ENCODE results near the gene FAM3B.

FAM3B gene

DNA sequence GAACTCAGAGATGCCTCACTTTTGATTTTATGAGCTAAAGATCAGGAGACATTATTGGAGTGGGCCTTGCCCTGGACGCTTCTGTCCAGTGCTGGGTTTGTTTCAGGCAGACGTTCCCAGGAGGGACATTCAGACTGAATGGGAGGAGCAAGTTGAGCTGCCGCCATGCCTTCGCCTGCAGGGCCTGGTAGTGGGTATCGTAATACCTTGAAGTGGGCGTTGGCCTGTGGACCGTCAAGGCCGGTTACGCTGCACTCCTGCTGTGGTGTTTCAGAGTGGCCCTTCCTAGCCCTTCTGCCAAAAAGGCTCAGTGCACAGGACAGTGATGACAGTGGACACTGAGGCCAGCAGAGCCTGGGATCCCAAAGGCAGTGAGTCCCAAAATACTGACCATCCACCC lies 1.6 kb downstream of the FAM3B start:
- no peak for DNase-seq (ENCODE audit: low read depth in 2 of 2)

- DNase-seq (ENCODE audit: low read depth in 2 of 2): no peak
These were observed 2.7 kb downstream of the FAM3B start for GRCh38 chr21:41319273-41319672.

DNA sequence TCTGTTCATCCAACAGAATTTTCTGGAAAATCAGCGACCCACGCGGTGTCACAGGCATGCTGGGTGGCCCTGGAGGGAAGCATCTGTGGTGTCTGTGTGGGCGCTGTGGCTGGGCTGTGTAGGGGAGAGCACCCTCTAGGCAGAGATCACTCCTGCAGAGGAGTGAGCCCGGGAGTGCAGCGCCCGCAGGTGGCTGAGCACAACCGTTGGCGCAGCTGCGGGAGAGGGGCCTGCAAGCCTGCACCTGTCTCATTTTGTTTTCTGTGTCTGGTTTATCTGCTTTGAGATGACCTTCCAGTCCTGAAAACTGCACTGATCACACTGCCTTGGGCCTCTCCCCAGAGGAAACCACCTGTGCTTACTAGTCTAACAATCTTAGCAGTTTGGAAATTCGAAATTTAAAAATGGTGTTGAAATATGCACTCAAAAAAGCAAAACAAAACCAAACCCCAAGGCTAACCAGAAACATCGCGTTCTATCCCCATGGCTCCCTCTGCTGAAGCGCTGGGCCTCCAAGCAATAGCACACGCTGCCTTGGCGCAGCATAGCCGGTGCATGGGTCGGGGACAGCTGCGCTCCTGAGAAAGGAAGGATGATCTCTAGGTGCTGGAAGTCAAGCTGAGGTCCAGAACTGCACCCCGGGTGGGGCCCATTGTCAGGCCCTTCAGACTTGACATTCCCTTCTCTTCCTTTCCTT lies 4.8 kb downstream of the FAM3B start:
- DNase-seq (ENCODE audit: low read depth in 2 of 2): no peak

GRCh38 chr21:41321908-41322495 lies 5.4 kb downstream of the FAM3B start:
- no peak for DNase-seq (ENCODE audit: low read depth in 2 of 2)

- DNase-seq (ENCODE audit: low read depth in 2 of 2): no peak
These were observed 6.1 kb downstream of the FAM3B start for GRCh38 chr21:41322496-41323382.

DNA sequence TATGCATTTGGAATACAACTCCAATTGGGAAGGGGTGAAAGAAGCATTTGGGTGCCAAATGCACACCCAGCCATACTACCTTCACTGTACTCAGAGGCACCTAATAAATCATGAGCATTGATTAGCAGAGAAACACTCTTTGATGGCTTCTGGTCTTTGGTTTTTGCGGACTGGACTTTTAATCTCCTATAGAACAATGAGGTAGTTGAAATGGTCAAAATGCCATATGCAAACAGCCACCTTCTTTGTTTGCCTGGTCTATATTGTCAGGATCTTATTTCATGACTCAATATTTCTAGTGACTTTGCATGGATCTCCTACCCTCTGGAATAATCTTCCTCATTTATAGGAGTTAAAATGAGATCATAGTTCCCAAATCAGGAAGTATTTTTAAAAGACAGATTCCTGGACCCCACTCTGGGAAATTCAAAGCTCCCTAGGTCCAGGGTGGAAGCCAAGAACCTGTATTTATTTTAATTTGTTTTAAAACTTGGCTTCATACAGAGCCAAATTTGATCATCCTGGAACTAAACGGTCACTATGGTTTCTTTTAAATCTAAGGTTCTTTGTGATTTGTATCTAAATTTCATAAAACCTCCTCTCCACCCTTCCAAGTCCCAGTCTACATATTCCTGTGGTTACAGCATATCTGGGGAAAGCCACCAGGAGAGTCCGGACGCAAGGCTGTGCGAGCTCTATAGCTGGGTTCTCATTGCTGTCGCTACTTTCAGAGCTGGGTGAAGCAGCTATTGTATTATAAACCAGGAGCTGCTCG lies 8.7 kb downstream of the FAM3B start:
- DNase-seq (ENCODE audit: low read depth in 2 of 2): no peak

DNA sequence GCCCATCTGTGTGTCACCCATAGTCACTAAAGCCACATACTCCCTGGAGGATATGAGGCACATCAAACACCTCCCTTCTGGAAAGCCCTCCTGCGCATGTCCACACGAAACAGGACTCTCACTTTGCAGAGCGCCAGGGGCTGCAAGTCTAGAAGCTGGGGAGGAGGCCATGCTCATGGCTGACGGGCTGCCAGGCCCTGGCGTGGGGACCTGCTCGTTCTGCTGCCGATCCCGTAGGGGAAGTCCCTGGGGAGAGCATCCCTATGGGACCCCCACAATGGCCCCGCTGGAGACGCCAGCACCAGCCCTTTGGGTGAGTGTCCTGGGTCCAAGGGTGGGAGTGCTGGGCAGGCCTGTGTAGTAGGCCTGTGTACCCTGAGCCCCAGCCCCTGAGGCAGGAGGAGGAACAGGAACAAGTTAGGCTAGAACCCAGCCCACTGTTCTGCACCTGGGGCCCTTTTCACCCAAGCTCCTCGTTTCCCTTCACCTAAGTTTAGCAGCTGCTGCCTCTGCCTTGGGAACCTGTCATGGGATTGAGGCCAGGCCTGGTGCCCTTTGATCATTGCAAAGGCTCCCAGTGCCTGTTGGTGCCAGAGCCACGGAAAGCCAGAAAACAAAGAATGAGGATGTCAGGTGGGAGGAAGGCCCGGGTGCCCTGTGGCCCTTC lies 9.9 kb downstream of the FAM3B start:
- no peak for DNase-seq (ENCODE audit: low read depth in 2 of 2)

DNA sequence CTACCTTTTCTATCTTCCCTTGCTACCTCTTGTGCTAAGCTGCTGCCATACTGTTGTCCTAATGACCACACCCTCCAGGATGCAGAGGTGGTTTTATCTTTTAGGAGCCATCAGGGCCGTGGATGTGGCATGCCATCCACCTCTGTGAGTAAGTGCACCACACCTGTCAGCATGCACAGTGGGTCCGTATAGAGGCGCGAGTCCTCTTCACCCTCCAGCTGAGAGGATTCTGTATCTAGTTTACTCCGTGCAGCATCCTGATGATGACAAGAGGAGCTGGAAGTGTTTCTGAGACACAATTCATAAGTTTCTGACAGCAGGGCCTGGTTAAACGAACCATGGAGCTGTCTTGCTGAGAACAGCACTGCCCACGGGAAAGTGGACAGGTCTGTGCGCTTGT lies 11.2 kb downstream of the FAM3B start:
- DNase-seq (ENCODE audit: low read depth in 2 of 2): no peak

GRCh38 chr21:41328660-41329607 lies 12.3 kb downstream of the FAM3B start:
- DNase-seq (ENCODE audit: low read depth in 2 of 2): no peak

DNA sequence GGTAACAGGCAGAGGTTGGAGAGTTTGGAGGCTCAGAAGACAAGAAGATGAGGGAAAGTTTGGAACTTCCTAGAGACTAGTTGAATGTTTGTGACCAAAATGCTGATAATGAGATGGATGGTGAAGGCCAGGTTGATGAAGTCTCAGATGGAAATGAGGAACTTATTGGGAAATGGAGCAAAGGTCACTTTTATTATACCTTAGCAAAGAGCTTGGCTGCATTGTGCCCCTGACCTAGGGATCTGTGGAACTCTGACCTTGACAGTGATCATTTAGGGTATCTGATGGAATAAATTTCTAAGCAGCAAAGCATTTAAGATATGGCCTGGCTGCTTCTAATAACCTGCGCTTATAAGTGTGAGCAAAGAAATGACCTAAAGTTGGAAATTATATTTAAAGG lies 17.2 kb downstream of the FAM3B start:
- DNase-seq (ENCODE audit: low read depth in 2 of 2): no peak

- DNase-seq (ENCODE audit: low read depth in 2 of 2): no peak
These were observed 20.9 kb downstream of the FAM3B start for GRCh38 chr21:41337515-41337914.

- no peak for DNase-seq (ENCODE audit: low read depth in 2 of 2)
These were observed 21.9 kb downstream of the FAM3B start for GRCh38 chr21:41338455-41338854.

- no peak for DNase-seq (ENCODE audit: low read depth in 2 of 2)
These were observed 25.4 kb downstream of the FAM3B start for GRCh38 chr21:41342035-41342434.

- no peak for DNase-seq (ENCODE audit: low read depth in 2 of 2)
These were observed 27.5 kb downstream of the FAM3B start for GRCh38 chr21:41344146-41344545.

DNA sequence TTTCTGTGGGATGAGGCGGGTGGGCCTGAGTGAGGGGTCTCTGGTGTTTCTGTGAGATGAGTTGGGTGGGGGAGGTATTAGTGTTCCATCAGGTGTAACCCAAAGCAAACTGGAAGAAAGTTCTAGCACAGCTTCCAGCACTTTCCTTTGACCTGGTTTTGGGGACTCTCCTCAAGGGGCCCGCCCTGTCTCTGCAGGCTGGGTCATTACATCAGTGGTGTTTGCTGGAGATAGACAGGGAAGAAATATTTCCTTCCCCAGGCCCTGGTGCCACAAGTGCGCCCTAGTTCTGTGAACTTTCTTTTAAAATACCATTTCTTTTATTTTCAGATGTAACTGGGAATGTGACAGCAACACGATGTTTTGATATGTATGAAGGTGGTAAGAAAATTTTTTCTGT lies 28.8 kb downstream of the FAM3B start:
- no peak for DNase-seq (ENCODE audit: low read depth in 2 of 2)

DNA sequence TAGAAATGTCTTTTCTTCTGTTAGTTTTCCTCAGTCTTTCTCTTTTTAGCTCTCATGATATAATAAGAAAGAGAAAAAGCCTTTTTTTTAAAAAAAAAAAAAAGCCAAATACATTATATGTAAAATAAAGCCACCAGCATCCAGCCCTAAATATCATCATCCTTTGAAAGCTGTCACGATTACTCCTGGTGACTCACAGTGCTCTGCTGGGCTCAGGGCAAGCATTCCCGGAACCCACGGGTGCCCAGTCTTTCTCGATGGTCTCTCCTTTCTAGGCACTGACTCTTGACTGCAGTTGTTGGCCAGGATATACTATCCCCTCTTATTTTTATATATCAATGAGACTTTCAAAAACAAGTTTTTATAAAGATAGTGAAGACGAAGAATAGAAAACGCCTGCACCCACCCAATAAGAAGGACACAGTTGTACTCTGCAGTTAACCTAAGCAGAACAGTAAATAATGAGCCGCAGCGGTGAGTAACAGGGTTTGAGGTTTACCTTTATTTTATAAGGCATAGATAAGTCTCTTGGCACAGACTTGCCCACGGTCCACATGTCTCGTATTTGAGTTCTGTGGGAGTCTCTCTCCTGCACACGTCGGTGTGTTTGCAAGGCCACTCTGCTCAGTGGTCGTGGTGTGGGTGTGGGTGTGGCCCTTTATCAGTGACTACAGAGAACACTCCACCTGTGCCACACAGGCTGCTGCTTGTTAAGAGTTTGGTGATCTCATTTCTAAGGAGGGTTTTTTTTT lies 29.5 kb downstream of the FAM3B start:
- DNase-seq (ENCODE audit: low read depth in 2 of 2): no peak

DNA sequence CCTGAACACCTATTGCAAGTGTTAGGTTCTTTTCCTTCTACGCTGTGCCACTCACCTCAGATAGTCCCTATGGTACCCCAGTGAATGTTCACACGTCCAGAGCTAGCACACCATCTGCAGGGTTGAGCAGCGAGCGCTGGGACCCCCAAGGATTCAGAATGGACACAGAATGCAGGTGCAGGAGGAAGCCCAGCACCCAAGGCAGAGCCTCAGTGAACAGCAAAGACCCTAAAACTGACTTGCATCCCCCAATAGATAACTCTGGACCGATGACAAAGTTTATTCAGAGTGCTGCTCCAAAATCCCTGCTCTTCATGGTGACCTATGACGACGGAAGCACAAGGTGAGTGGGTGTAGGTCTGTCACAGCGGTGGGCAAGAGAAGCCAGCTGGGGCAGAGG lies 30.2 kb downstream of the FAM3B start:
- no peak for DNase-seq (ENCODE audit: low read depth in 2 of 2)

DNA sequence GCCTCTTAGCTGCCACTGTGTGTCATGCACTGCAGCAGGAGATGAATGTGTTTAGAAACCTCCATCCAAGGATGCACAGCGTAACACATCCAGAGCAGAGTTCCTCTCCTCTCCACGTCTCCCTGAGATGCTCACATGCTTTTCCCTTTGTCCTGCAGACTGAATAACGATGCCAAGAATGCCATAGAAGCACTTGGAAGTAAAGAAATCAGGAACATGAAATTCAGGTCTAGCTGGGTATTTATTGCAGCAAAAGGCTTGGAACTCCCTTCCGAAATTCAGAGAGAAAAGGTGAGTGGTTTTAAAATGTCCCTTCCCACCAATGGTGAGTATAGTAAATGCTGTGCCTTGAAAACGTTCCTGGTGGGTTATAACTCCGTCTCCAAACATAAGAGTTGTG lies 31.8 kb downstream of the FAM3B start:
- DNase-seq (ENCODE audit: low read depth in 2 of 2): no peak

- no peak for DNase-seq (ENCODE audit: low read depth in 2 of 2)
These were observed 32.5 kb downstream of the FAM3B start for GRCh38 chr21:41349126-41349525.

Data from stimulated activated CD8-positive, alpha-beta memory T cell treated with anti-CD3 and anti-CD28 coated beads, Interleukin-7, amount 100 ng/mL, for 1 hour (primary cell).